Right lobe of liver (tissue), 6 donors: Measurements from ENCODE around the gene GPR22. TPM values are rescaled to one million over a fixed set of nuclear protein-coding genes. Genes with fewer than 3 reads are reported as not detected.

Experiments
- ATAC-seq, 4 donors: fragments of 200-7000 bp; cut with Tn5 transposase; one replicate each; pipeline ENCODE4 v1.9.1; 2020; ENCODE audit warnings: mild to moderate bottlenecking in 4 of 4, moderate library complexity in 4 of 4
- DNase-seq, 3 donors: peaks; one replicate each; pipeline ENCODE4 v3.0.0-alpha.2; 2020
- H3K27ac ChIP-seq, 3 donors: fragments of 200-600 bp; one replicate each; pipeline ENCODE4 v1.8.0; 2022
- H3K27me3 ChIP-seq, 2 donors: fragments of 200-600 bp; one replicate each; pipeline ENCODE4 v1.8.0; 2022
- H3K36me3 ChIP-seq, 4 donors: fragments of 200-600 bp; sonication (generic) in 1 of 4; one replicate each; pipeline versions ENCODE4 v1.5.1 to v1.8.0; 2017 to 2022; ENCODE audit warnings: control low read depth in 1 of 4
- H3K4me1 ChIP-seq, 4 donors: fragments of 200-600 bp; sonication (generic) in 1 of 4; one replicate each; pipeline versions ENCODE4 v1.5.1 to v1.8.0; 2017 to 2022; ENCODE audit warnings: control low read depth in 1 of 4
- H3K4me3 ChIP-seq, 3 donors: fragments of 200-600 bp; one replicate each; pipeline ENCODE4 v1.8.0; 2022
- H3K9me3 ChIP-seq, 4 donors: fragments of 200-600 bp; sonication (generic) in 1 of 4; one replicate each; pipeline versions ENCODE4 v1.5.1 to v1.8.0; 2017 to 2022; ENCODE audit warnings: control low read depth in 1 of 4
- CTCF ChIP-seq, 4 donors: fragments of 200-600 bp in 3 of 4; fragments of 450-650 bp in 1 of 4; IDR thresholded peaks; one replicate each; pipeline versions ENCODE4 v1.5.1 to v1.8.0; 2016 to 2022; ENCODE audit warnings: antibody characterized with exemption in 4 of 4, mild to moderate bottlenecking in 2 of 4
- POLR2A ChIP-seq: fragments of 450-650 bp; IDR thresholded peaks from one replicate; pipeline ENCODE4 v1.6.1; 2017; ENCODE audit warnings: antibody characterized with exemption, mild to moderate bottlenecking
- WGBS: methylation state at CpG from one replicate; pipeline ENCODE4 v1.1.6; 2018; ENCODE audit warnings: low coverage, low lambda C conversion rate; ENCODE audit not compliant: insufficient coverage; ENCODE audit errors: missing lambda C conversion rate; 5-methylcytosine and 5-hydroxymethylcytosine counted together
- intact Hi-C, 2 donors: fragments of 100-400 bp; cut with DNase I; formaldehyde crosslinking; loops; one replicate each; pipeline versions ENCODE4 v1.11.2 to v1.14.1; 2022
- total RNA-seq, 6 experiments: library from RNA; depleted of rRNA in 2 of 6; stranded (reverse); fragments of >200 nt in 2 of 6; fragmentation: NEBNext Ultra II Directional in 3 of 6; extraction: Animal tissue kit (Norgen Biotek cat#: 25700) in 3 of 6; gene quantifications; one replicate each; pipeline versions ENCODE4 v1.1.0 to v1.2.4, GENCODE V29; 2016 to 2023
- donor health status: DM: no; HTN: yes; CAD: no.
- donor health status: DM: no; HTN: no; CAD: no.
- donor health status: DM: no; HTN: no; CAD: no.
- donor health status: DM: no; HTN: yes; CAD: no.
- donor health status: DM: no; HTN: yes; CAD: no.

GPR22 gene
- total RNA-seq, 6 experiments from 2014 or later = not detected

GRCh38 chr7:107432261-107432660 is 37.6 kb upstream of the GPR22 start:
- WGBS = 87% methylated on average over 1 of the region's 1 CpG
- Histone ChIP-seq H3K4me1 (no peaks in the 10 kb centered on the region), H3K36me3 (no peaks in the 10 kb centered on the region), H3K27me3 (no peaks in the 10 kb centered on the region), H3K4me3 (no peak overlapping the region), H3K9me3 (no peaks in the 10 kb centered on the region), H3K27ac (no peak overlapping the region)
- no peak for TF ChIP-seq POLR2A
- TF ChIP-seq CTCF (IDR thresholded peaks at IDR 0.05) = no peak
- ATAC-seq (no peak), DNase-seq (no peak)
- intact Hi-C loops = no loop called here

GRCh38 chr7:107435749-107436148 is 34.1 kb upstream of the GPR22 start:
- H3K36me3 ChIP-seq = no peaks in the 10 kb centered on the region
- no peak overlapping the region for H3K4me3 ChIP-seq
- ATAC-seq (no peak), DNase-seq (no peak)
- H3K27ac ChIP-seq = no peak overlapping the region
- no peaks in the 10 kb centered on the region for H3K9me3 ChIP-seq
- no peaks in the 10 kb centered on the region for H3K4me1 ChIP-seq
- intact Hi-C loops = no loop called here
- no peak for TF ChIP-seq POLR2A
- TF ChIP-seq CTCF (IDR thresholded peaks at IDR 0.05) = no peak
- H3K27me3 ChIP-seq = no peaks in the 10 kb centered on the region
- 84% methylated on average over 1 of the region's 1 CpG for WGBS

GRCh38 chr7:107439025-107439424 is 30.8 kb upstream of the GPR22 start:
- H3K27me3 ChIP-seq = no peaks in the 10 kb centered on the region
- intact Hi-C loops = no loop called here
- no peak for TF ChIP-seq CTCF (IDR thresholded peaks at IDR 0.05)
- no peak for TF ChIP-seq POLR2A
- 93% methylated on average over 5 of the region's 5 CpGs for WGBS
- DNase-seq (no peak), ATAC-seq (no peak)
- H3K4me3 ChIP-seq = no peak overlapping the region
- no peak overlapping the region for H3K27ac ChIP-seq
- no peaks in the 10 kb centered on the region for H3K36me3 ChIP-seq
- no peaks in the 10 kb centered on the region for H3K4me1 ChIP-seq
- H3K9me3 ChIP-seq = no peaks in the 10 kb centered on the region

- ATAC-seq (no peak), DNase-seq (no peak)
- H3K36me3 ChIP-seq = no peaks in the 10 kb centered on the region
- intact Hi-C loops = no loop called here
- H3K9me3 ChIP-seq = no peaks in the 10 kb centered on the region
- no peak overlapping the region for H3K4me3 ChIP-seq
- no peak overlapping the region for H3K27ac ChIP-seq
- no peaks in the 10 kb centered on the region for H3K27me3 ChIP-seq
- TF ChIP-seq CTCF (IDR thresholded peaks at IDR 0.05) (no peak), POLR2A (no peak)
- H3K4me1 ChIP-seq = no peaks in the 10 kb centered on the region
Measured at GRCh38 chr7:107441581-107442422, 28.1 kb upstream of the GPR22 start.
